AG20443 (cell line): ENCODE results near the gene GRIA1.

Experiments
- DNase-seq: peaks from one replicate; pipeline ENCODE4 v3.0.0; 2012; ENCODE audit warnings: low spot score, mixed read lengths

GRIA1 gene

DNA sequence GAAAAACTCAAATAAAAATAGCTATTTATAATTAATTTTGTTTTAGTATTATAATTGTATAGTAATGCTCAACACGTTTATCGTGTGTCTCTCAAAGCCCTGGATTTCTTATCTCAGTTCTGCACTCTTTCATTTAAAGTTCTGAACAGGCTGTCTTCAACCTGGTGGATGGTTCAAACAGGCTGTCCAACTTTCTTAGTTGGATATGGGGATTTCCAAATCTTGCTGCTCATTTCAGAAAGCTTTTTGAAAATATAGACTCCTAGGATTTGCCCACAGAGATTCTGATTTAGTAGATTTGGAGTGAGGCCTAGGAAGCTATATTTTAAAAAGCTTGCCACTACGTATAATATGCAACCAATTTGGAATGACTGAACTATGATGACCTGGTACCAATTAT, 120.3 kb downstream of the GRIA1 start:
- DNase-seq, result no peak

DNA sequence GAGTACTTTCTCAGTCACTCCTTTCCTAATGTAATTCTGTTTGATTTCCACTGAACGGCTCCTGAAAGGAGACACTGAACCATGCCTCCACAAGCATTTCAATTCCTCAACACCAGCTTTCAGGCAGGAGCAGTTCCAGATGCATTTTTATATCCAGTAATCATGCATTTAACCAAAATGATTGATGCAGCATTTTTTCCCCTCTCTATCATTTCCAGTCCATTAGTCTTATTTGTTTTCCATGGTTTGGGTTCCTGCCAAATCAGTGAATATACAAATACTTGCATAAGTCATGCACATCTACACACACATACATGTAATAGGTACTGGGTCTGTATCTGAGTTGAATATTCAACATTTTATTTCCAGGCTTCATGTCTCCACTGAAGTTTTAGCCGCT, 122.7 kb downstream of the GRIA1 start:
- peak; percentile 19 for DNase-seq

GRCh38 chr5:153613672-153614071, 123.2 kb downstream of the GRIA1 start:
- DNase-seq, result no peak

DNA sequence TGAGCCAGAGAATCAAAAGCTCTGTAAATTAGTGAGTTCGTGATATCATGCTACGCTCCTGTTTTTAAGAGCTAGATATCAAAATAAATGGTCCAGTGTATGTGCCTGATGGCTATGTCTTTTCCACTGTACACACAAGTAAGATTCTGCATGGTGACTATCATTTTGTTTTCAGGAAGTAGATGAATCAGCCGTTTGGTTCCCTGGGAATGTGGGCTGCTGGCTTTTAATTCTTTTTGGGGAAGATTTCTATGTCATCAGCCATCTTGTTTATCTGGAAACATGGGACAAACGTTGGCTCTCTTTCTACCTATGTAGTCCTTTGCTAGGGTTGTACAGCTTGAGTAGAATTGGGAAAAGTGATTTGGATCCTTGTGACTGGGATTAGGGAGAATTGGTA, 126.7 kb downstream of the GRIA1 start:
- DNase-seq, result peak; percentile 44

- no peak for DNase-seq
Observed at GRCh38 chr5:153618307-153618706, 127.8 kb downstream of the GRIA1 start.

DNA sequence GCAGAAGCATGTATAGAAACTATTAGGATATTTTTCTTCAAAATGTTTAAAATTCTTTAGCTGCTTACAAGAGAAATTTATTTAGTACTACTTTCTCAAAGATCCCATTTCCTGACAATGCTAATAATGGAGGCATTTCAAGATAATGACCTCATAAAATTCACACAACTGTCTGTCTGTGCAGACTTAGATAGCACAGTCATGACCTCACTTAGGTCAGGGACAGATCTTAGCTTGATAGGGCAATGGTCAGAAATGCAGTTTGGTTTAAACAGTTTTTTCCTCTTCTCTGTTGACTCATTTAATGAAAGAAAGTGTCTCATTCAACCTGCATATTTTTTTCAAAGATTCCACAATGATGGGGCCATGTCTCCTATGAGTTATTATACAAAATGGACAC, 128.4 kb downstream of the GRIA1 start:
- peak; percentile 15 for DNase-seq

DNA sequence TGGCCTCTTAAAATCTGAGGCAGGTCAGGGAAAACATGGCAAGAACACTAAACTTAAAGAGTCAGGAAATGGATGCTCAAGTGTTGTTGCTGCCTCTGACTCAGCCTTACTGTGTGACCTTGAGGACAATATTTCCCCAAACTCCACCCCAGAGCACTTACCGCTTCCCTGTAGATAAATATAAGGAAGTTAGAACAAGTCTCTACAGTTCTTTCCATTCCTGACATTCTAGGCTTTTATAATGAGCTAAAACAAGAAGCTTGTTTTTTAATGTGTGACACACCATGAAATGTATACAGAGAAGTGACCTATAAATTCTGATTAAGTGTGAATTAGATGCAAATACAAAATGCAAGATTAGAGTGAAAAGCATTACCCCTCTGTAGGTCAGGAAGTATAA, 129.3 kb downstream of the GRIA1 start:
- DNase-seq, result no peak

DNA sequence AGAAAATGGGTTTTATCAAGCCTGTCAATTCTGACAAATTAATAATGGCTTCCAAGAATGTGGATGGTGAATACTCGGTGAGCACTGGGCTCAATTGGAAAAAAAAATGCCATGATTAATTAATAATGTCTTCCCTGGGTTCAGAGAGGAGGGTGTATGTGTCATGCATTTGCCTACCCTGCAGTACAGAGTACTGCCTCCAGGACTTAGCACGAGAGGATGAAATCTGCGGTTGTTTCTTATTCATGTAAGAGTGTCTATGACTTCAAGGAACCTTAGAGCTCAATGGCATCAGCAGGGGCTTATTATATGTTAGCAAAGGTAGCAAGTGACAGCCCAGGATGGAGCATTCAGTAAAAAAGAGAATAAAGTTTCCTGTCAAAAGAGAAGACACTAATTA, 132.7 kb downstream of the GRIA1 start:
- DNase-seq, result no peak

- DNase-seq, result no peak
Observed at GRCh38 chr5:153623751-153624450, 133.4 kb downstream of the GRIA1 start.

- no peak for DNase-seq
Observed at GRCh38 chr5:153624451-153624765, 133.9 kb downstream of the GRIA1 start.

- no peak for DNase-seq
Observed at GRCh38 chr5:153625826-153626354, 135.4 kb downstream of the GRIA1 start.

- DNase-seq, result no peak
Observed at GRCh38 chr5:153626836-153627235, 136.4 kb downstream of the GRIA1 start.

DNA sequence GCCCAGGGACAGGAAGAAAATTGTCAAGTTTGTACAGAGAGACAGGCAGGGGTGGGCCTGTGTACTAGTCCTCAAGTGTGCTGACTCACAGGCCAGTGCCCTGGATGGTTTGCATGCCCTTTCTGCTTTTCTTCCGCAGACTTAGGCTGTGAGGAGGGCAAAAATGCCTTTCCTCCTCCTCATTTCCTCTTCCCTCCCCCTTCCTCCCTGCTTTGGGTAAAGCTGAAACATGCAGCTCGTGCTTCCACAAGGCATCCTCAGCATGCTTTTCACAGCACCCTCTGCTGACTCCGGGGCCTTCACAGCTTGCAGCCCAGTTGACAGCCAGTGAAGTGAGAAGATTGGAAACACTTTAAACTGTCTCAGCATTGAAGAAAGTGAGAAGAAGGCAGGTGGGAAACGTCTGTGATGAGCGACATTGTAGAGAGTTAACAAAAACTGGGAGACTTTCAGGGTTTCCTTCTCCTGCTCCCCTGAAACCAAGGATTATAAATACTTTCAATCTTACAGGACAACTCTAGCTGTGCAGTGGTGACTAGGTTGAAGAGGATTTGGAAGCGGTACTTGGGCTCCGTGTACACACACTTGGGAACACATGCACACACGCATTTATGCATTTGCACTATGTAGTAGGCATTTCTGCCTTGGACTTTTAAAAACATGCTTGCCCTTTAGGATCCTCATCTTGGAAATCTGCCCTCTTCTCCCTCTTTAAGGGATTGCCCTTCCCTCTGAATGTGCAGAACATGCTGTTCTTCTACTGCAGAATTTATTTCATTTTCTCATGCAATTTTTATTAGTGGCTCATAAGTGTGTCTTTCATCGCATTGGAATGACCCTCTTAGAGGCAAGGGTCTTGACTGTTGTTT, 138.8 kb downstream of the GRIA1 start:
- peak; percentile 85 for DNase-seq

GRCh38 chr5:153630546-153630945, 140.1 kb downstream of the GRIA1 start:
- DNase-seq, result no peak

GRCh38 chr5:153632748-153633290, 142.3 kb downstream of the GRIA1 start:
- peak; percentile 19 for DNase-seq

DNA sequence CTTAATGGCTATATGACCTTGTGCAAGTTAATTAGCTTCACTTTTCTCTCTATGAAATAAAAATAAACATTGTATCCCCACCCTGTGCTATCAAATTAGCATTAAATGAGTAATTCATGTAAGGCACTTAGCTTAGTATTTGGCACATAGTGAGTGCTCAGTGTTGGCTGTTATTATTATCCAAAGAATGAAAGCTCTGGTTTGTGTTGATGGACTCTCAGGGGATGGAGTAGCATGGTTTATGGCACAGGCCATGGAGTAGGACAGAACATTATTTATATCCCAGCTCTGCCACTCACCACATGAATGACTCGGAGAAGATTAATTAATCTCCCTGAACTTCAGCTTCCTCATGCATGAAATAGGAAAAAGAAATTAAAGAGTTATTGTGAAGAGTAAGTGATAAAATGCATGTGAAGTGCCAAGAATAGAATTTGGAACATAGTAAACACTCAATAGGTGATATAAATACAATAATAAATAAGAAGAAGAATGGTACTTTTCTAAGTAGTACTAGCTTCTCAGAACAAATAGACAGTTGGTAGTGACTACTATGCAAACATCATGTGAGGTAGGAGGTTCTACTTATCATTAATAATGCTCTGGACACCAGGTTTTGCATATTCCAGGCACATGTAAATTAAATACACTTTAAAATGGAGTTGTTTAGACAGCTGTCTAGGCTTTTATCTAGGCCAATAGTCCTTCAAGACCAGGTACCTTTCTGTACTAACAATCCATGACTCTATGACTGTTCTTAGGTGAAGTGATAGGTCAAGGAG, 146.4 kb downstream of the GRIA1 start:
- DNase-seq, result no peak

DNA sequence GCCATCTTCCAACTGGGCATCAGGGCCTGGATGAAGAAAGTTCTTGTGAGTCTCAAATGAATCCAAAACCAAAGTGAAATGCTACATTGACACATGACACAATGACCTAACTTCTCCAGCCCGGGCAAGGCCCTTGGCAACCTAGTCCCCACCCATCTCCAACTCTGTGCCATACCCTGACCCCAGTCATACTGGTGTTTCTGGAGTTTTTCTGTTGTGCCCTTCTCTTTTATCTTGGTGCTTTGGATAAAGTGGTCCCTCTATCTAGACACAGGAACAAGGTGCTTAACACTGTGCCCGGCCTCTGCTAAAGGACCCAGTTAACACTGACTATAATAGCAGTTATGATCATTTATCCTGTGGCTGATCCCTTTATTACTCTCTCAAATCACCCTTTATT, 149.8 kb downstream of the GRIA1 start:
- DNase-seq, result no peak

GRCh38 chr5:153641183-153641688, 150.8 kb downstream of the GRIA1 start:
- no peak for DNase-seq

DNA sequence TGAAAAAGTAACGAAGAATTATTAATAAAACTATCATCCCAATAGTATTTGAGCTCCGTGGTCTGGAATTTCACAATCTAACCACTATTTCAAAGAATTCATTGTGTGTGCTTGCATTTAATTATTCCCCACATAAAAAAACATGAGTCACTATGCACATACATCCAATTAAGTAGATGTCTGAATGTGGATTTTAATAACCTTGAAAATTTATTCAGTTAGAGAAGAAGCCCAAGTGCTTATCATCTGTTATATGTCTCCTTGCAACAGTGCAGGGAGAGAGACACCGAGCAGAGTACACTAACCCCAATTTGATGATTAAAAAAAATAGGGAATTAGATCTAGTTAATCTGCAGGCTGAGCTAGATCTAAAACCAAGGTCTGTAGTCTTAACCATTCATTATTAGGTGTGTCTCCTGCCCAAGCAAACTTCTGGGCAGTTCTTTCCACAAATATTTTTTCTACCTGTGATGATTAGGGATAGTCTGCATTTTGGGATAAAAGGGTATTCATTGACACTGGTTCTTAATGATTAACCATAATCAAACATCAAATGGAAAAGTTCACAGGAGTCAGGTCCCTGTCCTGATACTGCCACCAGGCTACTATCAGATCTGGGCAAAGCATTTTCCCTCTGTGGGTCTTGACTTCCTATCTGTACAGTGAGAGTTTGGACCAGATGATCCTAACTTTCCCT, 164.2 kb downstream of the GRIA1 start:
- no peak for DNase-seq

GRCh38 chr5:153655201-153655510, 164.7 kb downstream of the GRIA1 start:
- DNase-seq, result no peak

DNA sequence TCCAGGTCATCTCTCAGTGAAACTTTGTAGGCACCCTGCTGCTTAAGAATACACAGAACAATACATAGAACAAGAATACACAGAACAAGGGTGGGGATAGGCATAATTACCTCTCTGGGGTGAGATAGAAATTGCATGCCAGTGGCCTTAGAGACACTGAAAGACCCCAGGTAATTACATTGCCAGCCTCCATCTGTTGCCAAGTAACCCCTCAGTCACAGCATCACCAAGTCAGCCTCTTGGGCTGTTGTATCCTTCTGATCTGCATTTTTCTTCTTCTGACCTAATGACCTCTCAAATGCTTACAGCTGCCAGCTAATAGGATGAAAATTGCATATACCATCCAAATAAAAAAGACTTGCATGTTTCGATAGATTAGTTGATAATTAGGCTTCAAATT, 167.7 kb downstream of the GRIA1 start:
- DNase-seq, result no peak

- no peak for DNase-seq
Observed at GRCh38 chr5:153658606-153659005, 168.1 kb downstream of the GRIA1 start.
